ENCODE measurements around the gene PARP8.

The PARP8 gene

DNA sequence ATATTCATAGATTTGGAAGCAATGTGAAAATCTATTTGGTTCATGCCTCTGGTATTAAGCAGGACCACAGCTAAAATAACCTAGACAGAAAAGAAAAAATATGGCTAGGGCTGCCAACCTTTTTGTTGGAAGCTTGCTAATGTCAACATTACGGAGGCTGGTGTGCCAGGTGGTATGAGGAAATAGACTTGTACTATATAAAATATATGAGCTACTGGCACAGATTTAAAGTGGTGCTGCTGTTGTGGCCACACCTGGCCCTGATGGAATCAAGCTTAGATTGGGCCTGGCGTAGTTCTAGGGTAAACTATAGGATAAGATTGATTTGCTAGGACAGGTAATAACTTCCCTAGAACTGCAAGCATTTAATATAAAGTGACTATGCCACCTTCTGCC, 10.6 kb upstream of the PARP8 start:
- no peaks in the 10 kb centered on the region for H3K36me3 ChIP-seq (ENCODE audit: insufficient read depth, low read length)
- no peaks in the 10 kb centered on the region for H4K20me1 ChIP-seq (ENCODE audit: insufficient read depth, low read length)
- H3F3A ChIP-seq (ENCODE audit: insufficient read depth, low read length) = no peaks in the 10 kb centered on the region
- H3K9me3 ChIP-seq (ENCODE audit: low read length) = no peaks in the 10 kb centered on the region
- TF ChIP-seq, protein P1, sequence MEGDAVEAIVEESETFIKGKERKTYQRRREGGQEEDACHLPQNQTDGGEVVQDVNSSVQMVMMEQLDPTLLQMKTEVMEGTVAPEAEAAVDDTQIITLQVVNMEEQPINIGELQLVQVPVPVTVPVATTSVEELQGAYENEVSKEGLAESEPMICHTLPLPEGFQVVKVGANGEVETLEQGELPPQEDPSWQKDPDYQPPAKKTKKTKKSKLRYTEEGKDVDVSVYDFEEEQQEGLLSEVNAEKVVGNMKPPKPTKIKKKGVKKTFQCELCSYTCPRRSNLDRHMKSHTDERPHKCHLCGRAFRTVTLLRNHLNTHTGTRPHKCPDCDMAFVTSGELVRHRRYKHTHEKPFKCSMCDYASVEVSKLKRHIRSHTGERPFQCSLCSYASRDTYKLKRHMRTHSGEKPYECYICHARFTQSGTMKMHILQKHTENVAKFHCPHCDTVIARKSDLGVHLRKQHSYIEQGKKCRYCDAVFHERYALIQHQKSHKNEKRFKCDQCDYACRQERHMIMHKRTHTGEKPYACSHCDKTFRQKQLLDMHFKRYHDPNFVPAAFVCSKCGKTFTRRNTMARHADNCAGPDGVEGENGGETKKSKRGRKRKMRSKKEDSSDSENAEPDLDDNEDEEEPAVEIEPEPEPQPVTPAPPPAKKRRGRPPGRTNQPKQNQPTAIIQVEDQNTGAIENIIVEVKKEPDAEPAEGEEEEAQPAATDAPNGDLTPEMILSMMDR (IDR thresholded peaks at IDR 0.05; ENCODE audit: low read length) = no peak
- TF ChIP-seq EZH2 (IDR thresholded peaks at IDR 0.05; ENCODE audit: borderline replicate concordance, low read length) = no peak
- no peak overlapping the region for H3K4me3 ChIP-seq (ENCODE audit: low read depth, low read length, poor library complexity, severe bottlenecking)
- no peaks in the 10 kb centered on the region for H3K79me2 ChIP-seq (ENCODE audit: insufficient read depth, low read length)
- no peak overlapping the region for H3K27ac ChIP-seq (ENCODE audit: low read depth, low read length, poor library complexity, severe bottlenecking)
- H2AFZ ChIP-seq (ENCODE audit: low read length) = no peak overlapping the region
- no peaks in the 10 kb centered on the region for H3K27me3 ChIP-seq (ENCODE audit: insufficient read depth, low read length)
- no peak overlapping the region for H3K4me2 ChIP-seq (ENCODE audit: low read length)
- H3K9me2 ChIP-seq (ENCODE audit: low read depth, low read length) = no peaks in the 10 kb centered on the region
- H3K9ac ChIP-seq (ENCODE audit: low read length) = no peak overlapping the region
- peaks cover 18% of the 10 kb centered on the region for H3K4me1 ChIP-seq (ENCODE audit: insufficient read depth, low read length, severe bottlenecking)

DNA sequence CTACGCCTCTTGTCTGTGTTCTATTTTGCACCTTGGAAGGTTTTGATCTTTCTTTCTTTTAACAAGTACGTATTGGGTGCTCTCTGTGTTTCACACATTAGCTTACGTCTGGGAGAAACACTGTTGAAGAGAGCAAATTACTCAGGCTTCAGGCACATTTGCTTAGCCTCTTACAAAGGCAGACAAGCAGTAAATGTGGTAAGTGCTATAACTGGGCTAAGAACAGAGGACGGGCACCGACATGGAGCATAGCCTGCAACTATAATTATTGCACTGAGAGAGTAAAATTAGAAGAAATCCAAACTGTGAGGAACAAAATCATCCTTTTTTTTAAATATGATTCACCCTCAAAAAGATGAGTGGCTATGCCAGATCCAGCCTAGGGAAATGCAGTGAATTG, 9.4 kb upstream of the PARP8 start:
- Histone ChIP-seq H3K79me2 (ENCODE audit: insufficient read depth, low read length) (no peaks in the 10 kb centered on the region), H4K20me1 (ENCODE audit: insufficient read depth, low read length) (no peaks in the 10 kb centered on the region), H3K4me3 (ENCODE audit: low read depth, low read length, poor library complexity, severe bottlenecking) (no peak overlapping the region), H3K4me1 (ENCODE audit: insufficient read depth, low read length, severe bottlenecking) (peaks cover 18% of the 10 kb centered on the region), H3K36me3 (ENCODE audit: insufficient read depth, low read length) (no peaks in the 10 kb centered on the region), H3K27ac (ENCODE audit: low read depth, low read length, poor library complexity, severe bottlenecking) (no peak overlapping the region), H3F3A (ENCODE audit: insufficient read depth, low read length) (no peaks in the 10 kb centered on the region), H3K9me3 (ENCODE audit: low read length) (peaks cover 5% of the 10 kb centered on the region; the same call in 1 of the 2 replicates), H3K9ac (ENCODE audit: low read length) (no peak overlapping the region), H3K9me2 (ENCODE audit: low read depth, low read length) (no peaks in the 10 kb centered on the region), H3K4me2 (ENCODE audit: low read length) (no peak overlapping the region), H2AFZ (ENCODE audit: low read length) (no peak overlapping the region), H3K27me3 (ENCODE audit: insufficient read depth, low read length) (no peaks in the 10 kb centered on the region)
- TF ChIP-seq, protein P1 (IDR thresholded peaks at IDR 0.05; ENCODE audit: low read length) = no peak
- TF ChIP-seq EZH2 (IDR thresholded peaks at IDR 0.05; ENCODE audit: borderline replicate concordance, low read length) = no peak

DNA sequence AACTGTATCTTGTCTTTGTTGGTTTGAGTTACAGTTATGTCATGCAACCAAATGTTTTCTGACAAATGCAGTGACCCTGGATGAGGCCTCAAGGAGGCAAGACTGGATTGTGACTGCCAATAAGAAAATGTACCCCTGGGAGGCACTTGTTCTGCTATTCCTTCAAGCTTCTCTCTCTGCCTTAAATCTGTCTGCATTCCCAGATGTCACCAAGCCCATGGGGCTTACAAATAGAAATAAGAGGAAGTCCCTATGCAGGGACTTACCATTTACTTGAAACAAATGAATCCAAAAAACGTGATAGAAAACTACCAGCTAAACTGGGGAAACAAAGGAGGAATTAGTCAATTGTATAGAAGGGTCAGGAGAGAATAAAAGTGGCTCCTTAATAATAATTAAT, 8.2 kb upstream of the PARP8 start:
- no peak overlapping the region for H3K4me2 ChIP-seq (ENCODE audit: low read length)
- H3K4me1 ChIP-seq (ENCODE audit: insufficient read depth, low read length, severe bottlenecking) = peaks cover 18% of the 10 kb centered on the region
- H3K79me2 ChIP-seq (ENCODE audit: insufficient read depth, low read length) = no peaks in the 10 kb centered on the region
- no peaks in the 10 kb centered on the region for H4K20me1 ChIP-seq (ENCODE audit: insufficient read depth, low read length)
- no peaks in the 10 kb centered on the region for H3K36me3 ChIP-seq (ENCODE audit: insufficient read depth, low read length)
- peaks cover 5% of the 10 kb centered on the region; the same call in 1 of the 2 replicates for H3K9me3 ChIP-seq (ENCODE audit: low read length)
- no peaks in the 10 kb centered on the region for H3K9me2 ChIP-seq (ENCODE audit: low read depth, low read length)
- H3F3A ChIP-seq (ENCODE audit: insufficient read depth, low read length) = no peaks in the 10 kb centered on the region
- H3K27me3 ChIP-seq (ENCODE audit: insufficient read depth, low read length) = no peaks in the 10 kb centered on the region
- H3K4me3 ChIP-seq (ENCODE audit: low read depth, low read length, poor library complexity, severe bottlenecking) = no peak overlapping the region
- H3K27ac ChIP-seq (ENCODE audit: low read depth, low read length, poor library complexity, severe bottlenecking) = no peak overlapping the region
- no peak overlapping the region for H3K9ac ChIP-seq (ENCODE audit: low read length)
- H2AFZ ChIP-seq (ENCODE audit: low read length) = no peak overlapping the region
- TF ChIP-seq EZH2 (IDR thresholded peaks at IDR 0.05; ENCODE audit: borderline replicate concordance, low read length) = no peak
- TF ChIP-seq, protein P1 (IDR thresholded peaks at IDR 0.05; ENCODE audit: low read length) = no peak
